ENCODE results near the gene ZNF497. TPM values are rescaled to one million over a fixed set of nuclear protein-coding genes. Genes with fewer than 3 reads are reported as not detected.
A peak's percentile ranks its signal among the peaks of the same experiment; 100 is the strongest.

Gene ZNF497
- total and polyA plus RNA-seq, 2 of the 13 experiments (the other 11 are each of a cell fraction or from before 2014, with no cell fraction given): 1.5 to 1.9 TPM

DNA sequence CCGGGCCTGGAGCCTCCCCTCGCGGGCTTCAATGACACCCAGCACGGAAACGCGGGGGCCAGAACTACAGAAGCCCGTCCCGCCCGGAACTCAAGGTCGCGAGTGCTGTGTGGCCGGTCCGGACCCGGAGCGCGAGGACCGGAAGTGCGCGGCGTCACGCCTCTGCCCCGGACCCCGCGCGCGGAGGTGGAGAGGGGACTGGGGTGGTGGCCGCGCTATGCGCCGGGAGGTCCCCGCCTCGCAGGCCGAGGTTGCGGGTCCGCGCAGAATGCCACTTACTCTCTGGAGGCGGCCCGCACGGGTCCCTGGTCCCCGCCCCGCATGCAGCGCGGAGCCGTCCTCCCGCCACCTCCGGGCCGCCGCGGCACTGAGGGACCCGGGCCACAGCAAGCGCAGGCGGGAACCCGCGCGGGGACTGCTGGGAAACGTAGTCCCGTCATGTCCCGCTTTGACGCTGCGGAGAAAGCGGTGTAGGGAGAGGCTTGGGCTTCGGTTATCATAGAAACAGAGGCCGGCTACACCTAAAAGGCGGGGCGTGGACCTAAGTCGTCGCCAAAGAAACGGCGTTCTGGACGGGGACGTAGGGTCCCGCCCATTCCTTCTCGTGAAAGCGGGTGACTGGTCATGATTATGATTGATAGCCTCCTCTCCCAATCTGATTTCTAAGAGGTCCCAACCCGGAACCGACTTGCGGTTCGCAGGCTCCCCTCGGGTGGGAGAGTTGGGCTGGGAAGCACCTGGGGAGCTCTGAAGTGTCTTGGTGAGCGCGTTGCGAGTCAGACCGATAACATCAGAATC is 18.3 kb upstream of the ZNF497 start, which contains the start of gene ZNF837 (continued):
- TF ChIP-seq, protein P1, sequence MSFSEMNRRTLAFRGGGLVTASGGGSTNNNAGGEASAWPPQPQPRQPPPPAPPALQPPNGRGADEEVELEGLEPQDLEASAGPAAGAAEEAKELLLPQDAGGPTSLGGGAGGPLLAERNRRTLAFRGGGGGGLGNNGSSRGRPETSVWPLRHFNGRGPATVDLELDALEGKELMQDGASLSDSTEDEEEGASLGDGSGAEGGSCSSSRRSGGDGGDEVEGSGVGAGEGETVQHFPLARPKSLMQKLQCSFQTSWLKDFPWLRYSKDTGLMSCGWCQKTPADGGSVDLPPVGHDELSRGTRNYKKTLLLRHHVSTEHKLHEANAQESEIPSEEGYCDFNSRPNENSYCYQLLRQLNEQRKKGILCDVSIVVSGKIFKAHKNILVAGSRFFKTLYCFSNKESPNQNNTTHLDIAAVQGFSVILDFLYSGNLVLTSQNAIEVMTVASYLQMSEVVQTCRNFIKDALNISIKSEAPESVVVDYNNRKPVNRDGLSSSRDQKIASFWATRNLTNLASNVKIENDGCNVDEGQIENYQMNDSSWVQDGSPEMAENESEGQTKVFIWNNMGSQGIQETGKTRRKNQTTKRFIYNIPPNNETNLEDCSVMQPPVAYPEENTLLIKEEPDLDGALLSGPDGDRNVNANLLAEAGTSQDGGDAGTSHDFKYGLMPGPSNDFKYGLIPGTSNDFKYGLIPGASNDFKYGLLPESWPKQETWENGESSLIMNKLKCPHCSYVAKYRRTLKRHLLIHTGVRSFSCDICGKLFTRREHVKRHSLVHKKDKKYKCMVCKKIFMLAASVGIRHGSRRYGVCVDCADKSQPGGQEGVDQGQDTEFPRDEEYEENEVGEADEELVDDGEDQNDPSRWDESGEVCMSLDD (CRISPR knock-in tag; IDR thresholded peaks at IDR 0.05; ENCODE audit: borderline replicate concordance): 0 out of 2 replicates have a peak, but pooled peaks have one; percentile 20
- no peak; the same call in 1 of the 2 replicates for TF ChIP-seq DMTF1 (CRISPR knock-in tag; IDR thresholded peaks at IDR 0.05)
- peak; percentile 92 for TF ChIP-seq SP2 (CRISPR knock-in tag; IDR thresholded peaks at IDR 0.05)
- peak; percentile 91 for TF ChIP-seq RBM22 (optimal IDR thresholded peaks at IDR 0.05; ENCODE audit: low read length)
- peak; percentile 92; the same call in 1 of the 2 replicates for TF ChIP-seq TRAFD1 (CRISPR knock-in tag; IDR thresholded peaks at IDR 0.05; ENCODE audit: borderline replicate concordance)
- TF ChIP-seq POLR2G (IDR thresholded peaks at IDR 0.05; ENCODE audit: low read depth, low read length): peak; percentile 95
- TF ChIP-seq SKI (IDR thresholded peaks at IDR 0.05; ENCODE audit: partially characterized antibody): peak; percentile 51
- TF ChIP-seq ARNT2 (CRISPR knock-in tag; IDR thresholded peaks at IDR 0.05; ENCODE audit: low read depth): peak; percentile 78; the same call in 1 of the 2 replicates
- TF ChIP-seq, protein P2, sequence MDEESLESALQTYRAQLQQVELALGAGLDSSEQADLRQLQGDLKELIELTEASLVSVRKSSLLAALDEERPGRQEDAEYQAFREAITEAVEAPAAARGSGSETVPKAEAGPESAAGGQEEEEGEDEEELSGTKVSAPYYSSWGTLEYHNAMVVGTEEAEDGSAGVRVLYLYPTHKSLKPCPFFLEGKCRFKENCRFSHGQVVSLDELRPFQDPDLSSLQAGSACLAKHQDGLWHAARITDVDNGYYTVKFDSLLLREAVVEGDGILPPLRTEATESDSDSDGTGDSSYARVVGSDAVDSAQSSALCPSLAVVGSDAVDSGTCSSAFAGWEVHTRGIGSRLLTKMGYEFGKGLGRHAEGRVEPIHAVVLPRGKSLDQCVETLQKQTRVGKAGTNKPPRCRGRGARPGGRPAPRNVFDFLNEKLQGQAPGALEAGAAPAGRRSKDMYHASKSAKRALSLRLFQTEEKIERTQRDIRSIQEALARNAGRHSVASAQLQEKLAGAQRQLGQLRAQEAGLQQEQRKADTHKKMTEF (CRISPR knock-in tag; IDR thresholded peaks at IDR 0.05): peak; percentile 99
- 0 out of 2 replicates have a peak, but pooled peaks have one; percentile 91 for TF ChIP-seq ZNF34 (CRISPR knock-in tag; IDR thresholded peaks at IDR 0.05; ENCODE audit: borderline replicate concordance)
- TF ChIP-seq, protein P3, sequence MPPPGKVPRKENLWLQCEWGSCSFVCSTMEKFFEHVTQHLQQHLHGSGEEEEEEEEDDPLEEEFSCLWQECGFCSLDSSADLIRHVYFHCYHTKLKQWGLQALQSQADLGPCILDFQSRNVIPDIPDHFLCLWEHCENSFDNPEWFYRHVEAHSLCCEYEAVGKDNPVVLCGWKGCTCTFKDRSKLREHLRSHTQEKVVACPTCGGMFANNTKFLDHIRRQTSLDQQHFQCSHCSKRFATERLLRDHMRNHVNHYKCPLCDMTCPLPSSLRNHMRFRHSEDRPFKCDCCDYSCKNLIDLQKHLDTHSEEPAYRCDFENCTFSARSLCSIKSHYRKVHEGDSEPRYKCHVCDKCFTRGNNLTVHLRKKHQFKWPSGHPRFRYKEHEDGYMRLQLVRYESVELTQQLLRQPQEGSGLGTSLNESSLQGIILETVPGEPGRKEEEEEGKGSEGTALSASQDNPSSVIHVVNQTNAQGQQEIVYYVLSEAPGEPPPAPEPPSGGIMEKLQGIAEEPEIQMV (CRISPR knock-in tag; IDR thresholded peaks at IDR 0.05; ENCODE audit: low read depth): peak; percentile 83
- peak; percentile 84 for TF ChIP-seq PHF5A (CRISPR knock-in tag; IDR thresholded peaks at IDR 0.05; ENCODE audit: low read depth, unreplicated experiment)
- TF ChIP-seq PAX8 (CRISPR knock-in tag; IDR thresholded peaks at IDR 0.05; ENCODE audit: borderline replicate concordance): no peak
- peak; percentile 82; the same call in 1 of the 2 replicates for TF ChIP-seq MAF1 (CRISPR knock-in tag; IDR thresholded peaks at IDR 0.05; ENCODE audit: borderline replicate concordance)
- TF ChIP-seq HNRNPL (IDR thresholded peaks at IDR 0.05; ENCODE audit: low read depth, low read length): peak; percentile 57; the same call in 1 of the 2 replicates
- TF ChIP-seq, protein P4, sequence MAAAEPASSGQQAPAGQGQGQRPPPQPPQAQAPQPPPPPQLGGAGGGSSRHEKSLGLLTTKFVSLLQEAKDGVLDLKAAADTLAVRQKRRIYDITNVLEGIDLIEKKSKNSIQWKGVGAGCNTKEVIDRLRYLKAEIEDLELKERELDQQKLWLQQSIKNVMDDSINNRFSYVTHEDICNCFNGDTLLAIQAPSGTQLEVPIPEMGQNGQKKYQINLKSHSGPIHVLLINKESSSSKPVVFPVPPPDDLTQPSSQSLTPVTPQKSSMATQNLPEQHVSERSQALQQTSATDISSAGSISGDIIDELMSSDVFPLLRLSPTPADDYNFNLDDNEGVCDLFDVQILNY (CRISPR knock-in tag; conservative IDR thresholded peaks at IDR 0.05): 0 out of 2 replicates have a peak, but pooled peaks have one; percentile 27
